Neural cell (in vitro differentiated cells): ENCODE measurements around the gene VSIR. TPM values are rescaled to one million over a fixed set of nuclear protein-coding genes. Genes with fewer than 3 reads are reported as not detected.

Experiments used
- H2AFZ ChIP-seq: fragments of 200-600, 300-800 bp; sonication (generic), shearing (Covaris generic); 2 replicates; pipeline ENCODE4 v1.6.0; 2014; ENCODE audit warnings: low read depth, mild to moderate bottlenecking, antibody characterized with exemption, low read length, moderate library complexity
- H3F3A ChIP-seq: fragments of 200-600 bp; shearing (Covaris generic); 2 replicates; pipeline ENCODE4 v1.6.1; 2016; ENCODE audit warnings: mild to moderate bottlenecking, moderate library complexity, mixed read lengths, antibody characterized with exemption, low read length; ENCODE audit not compliant: insufficient read depth, poor library complexity, severe bottlenecking
- H3K27ac ChIP-seq: fragments of 200-600, 300-800 bp; sonication (generic), shearing (Covaris generic); 2 replicates; pipeline ENCODE4 v1.5.1; 2014; ENCODE audit warnings: mild to moderate bottlenecking, low read length, moderate library complexity
- H3K27me3 ChIP-seq: fragments of 300-800, 200-600 bp; sonication (generic), shearing (Covaris generic); 2 replicates; pipeline ENCODE4 v1.6.0; 2014; ENCODE audit warnings: mild to moderate bottlenecking, low read depth, low read length, moderate library complexity; ENCODE audit not compliant: insufficient read depth
- H3K36me3 ChIP-seq: fragments of 300-800, 200-600 bp; sonication (generic), shearing (Covaris generic); 2 replicates; pipeline ENCODE4 v1.5.1; 2014; ENCODE audit warnings: mild to moderate bottlenecking, antibody characterized with exemption, low read length, moderate library complexity; ENCODE audit not compliant: insufficient read depth
- H3K4me2 ChIP-seq: fragments of 300-800, 200-600 bp; sonication (generic), shearing (Covaris generic); 2 replicates; pipeline ENCODE4 v1.6.0; 2014; ENCODE audit warnings: mild to moderate bottlenecking, low read length
- H3K4me3 ChIP-seq: fragments of 300-800, 200-600 bp; sonication (generic), shearing (Covaris generic); 2 replicates; pipeline ENCODE4 v1.5.1; 2014; ENCODE audit warnings: mild to moderate bottlenecking, low read length, moderate library complexity
- H3K79me2 ChIP-seq: fragments of 200-600 bp; shearing (Covaris generic); replicated peaks from 2 replicates; pipeline ENCODE4 v1.6.0; 2014; ENCODE audit warnings: mild to moderate bottlenecking, low read length, moderate library complexity; ENCODE audit not compliant: insufficient read depth
- H3K9ac ChIP-seq: fragments of 300-800, 200-600 bp; sonication (generic), shearing (Covaris generic); 2 replicates; pipeline ENCODE4 v1.6.1; 2016; ENCODE audit warnings: mild to moderate bottlenecking, low read length, mixed read lengths
- H3K9me2 ChIP-seq: fragments of 200-600 bp; shearing (Covaris generic); 2 replicates; pipeline ENCODE4 v1.6.1; 2016; ENCODE audit warnings: mild to moderate bottlenecking, low read length, mixed read lengths; ENCODE audit not compliant: insufficient read depth
- H3K9me3 ChIP-seq: fragments of 200-600, 300-800 bp; sonication (generic), shearing (Covaris generic); 2 replicates; pipeline ENCODE4 v1.6.1; 2016; ENCODE audit warnings: mild to moderate bottlenecking, mixed run types, low read length, moderate library complexity, mixed read lengths
- H4K20me1 ChIP-seq: fragments of 200-600 bp; shearing (Covaris generic); 2 replicates; pipeline ENCODE4 v1.6.1; 2016; ENCODE audit warnings: mild to moderate bottlenecking, mixed run types; ENCODE audit not compliant: insufficient read depth
- EP300 ChIP-seq: fragments of 450-650 bp; conservative IDR thresholded peaks from 2 replicates; pipeline ENCODE4 v1.6.1; 2014; ENCODE audit warnings: antibody characterized with exemption, mild to moderate bottlenecking, moderate library complexity; ENCODE audit not compliant: poor library complexity, severe bottlenecking
- EZH2 ChIP-seq: fragments of 200-600, 300-800 bp; shearing (Covaris generic), sonication (generic); IDR thresholded peaks from 2 replicates; pipeline ENCODE4 v1.6.1; 2014; ENCODE audit warnings: antibody characterized with exemption, low read length, borderline replicate concordance, mild to moderate bottlenecking; ENCODE audit not compliant: insufficient read depth, poor library complexity, severe bottlenecking
- MXI1 ChIP-seq: fragments of 450-650 bp; conservative IDR thresholded peaks from 2 replicates; pipeline ENCODE4 v1.6.1; 2014; ENCODE audit warnings: antibody characterized with exemption, mild to moderate bottlenecking; ENCODE audit not compliant: poor library complexity, severe bottlenecking
- POLR2AphosphoS5 ChIP-seq: IDR thresholded peaks from 2 replicates; pipeline ENCODE4 v1.6.1; 2012
- RAD21 ChIP-seq: fragments of 450-650 bp; conservative IDR thresholded peaks from 2 replicates; pipeline ENCODE4 v1.6.1; 2014; ENCODE audit warnings: antibody characterized with exemption, mild to moderate bottlenecking, moderate library complexity
- REST ChIP-seq: IDR thresholded peaks from 2 replicates; pipeline ENCODE4 v1.6.1; 2012; ENCODE audit warnings: borderline replicate concordance
- SMC3 ChIP-seq: fragments of 450-650 bp; conservative IDR thresholded peaks from 2 replicates; pipeline ENCODE4 v1.6.1; 2014; ENCODE audit warnings: antibody characterized with exemption, mild to moderate bottlenecking, moderate library complexity; ENCODE audit not compliant: poor library complexity
- TAF1 ChIP-seq: IDR thresholded peaks from 2 replicates; pipeline ENCODE4 v1.6.1; 2012; ENCODE audit warnings: low read depth
- polyA plus RNA-seq: library from polyadenylated mRNA; depleted of rRNA; stranded (reverse); fragments of >200 nt; gene quantifications from 2 replicates; pipeline ENCODE4 v1.2.3, GENCODE V29; 2014
- TF ChIP-seq, protein P1 (sequence below): fragments of 450-650 bp; IDR thresholded peaks from 2 replicates; pipeline ENCODE4 v1.5.1; 2014; ENCODE audit warnings: antibody characterized with exemption, mild to moderate bottlenecking, moderate library complexity; ENCODE audit not compliant: poor library complexity, severe bottlenecking

The VSIR gene
- polyA plus RNA-seq, 1 donor from 2014 or later: not detected

GRCh38 chr10:71719464-71720201 lies 53.7 kb downstream of the VSIR start, which contains the start of gene C10orf105:
C10orf105 (minus strand) TSS chr10:71719778; CDS start chr10:71716337, 3,441 bp downstream.
- no peak within 1 kb of the TSS for H3K4me2 ChIP-seq
- H4K20me1 ChIP-seq: no peaks in the 10 kb centered on the region
- no peaks in the 10 kb centered on the region for H3F3A ChIP-seq
- no peak within 1 kb of the TSS for H3K4me3 ChIP-seq
- TF ChIP-seq POLR2AphosphoS5 (no peak), EZH2 (no peak), EP300 (no peak), MXI1 (no peak), REST (no peak), SMC3 (no peak), RAD21 (no peak), TAF1 (no peak)
- TF ChIP-seq, protein P1, sequence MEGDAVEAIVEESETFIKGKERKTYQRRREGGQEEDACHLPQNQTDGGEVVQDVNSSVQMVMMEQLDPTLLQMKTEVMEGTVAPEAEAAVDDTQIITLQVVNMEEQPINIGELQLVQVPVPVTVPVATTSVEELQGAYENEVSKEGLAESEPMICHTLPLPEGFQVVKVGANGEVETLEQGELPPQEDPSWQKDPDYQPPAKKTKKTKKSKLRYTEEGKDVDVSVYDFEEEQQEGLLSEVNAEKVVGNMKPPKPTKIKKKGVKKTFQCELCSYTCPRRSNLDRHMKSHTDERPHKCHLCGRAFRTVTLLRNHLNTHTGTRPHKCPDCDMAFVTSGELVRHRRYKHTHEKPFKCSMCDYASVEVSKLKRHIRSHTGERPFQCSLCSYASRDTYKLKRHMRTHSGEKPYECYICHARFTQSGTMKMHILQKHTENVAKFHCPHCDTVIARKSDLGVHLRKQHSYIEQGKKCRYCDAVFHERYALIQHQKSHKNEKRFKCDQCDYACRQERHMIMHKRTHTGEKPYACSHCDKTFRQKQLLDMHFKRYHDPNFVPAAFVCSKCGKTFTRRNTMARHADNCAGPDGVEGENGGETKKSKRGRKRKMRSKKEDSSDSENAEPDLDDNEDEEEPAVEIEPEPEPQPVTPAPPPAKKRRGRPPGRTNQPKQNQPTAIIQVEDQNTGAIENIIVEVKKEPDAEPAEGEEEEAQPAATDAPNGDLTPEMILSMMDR: no peak
- H3K36me3 ChIP-seq: no peaks in the 10 kb centered on the region
- no peak within 1 kb of the TSS for H2AFZ ChIP-seq
- no peak within 1 kb of the TSS for H3K9ac ChIP-seq
- H3K27me3 ChIP-seq: no peaks in the 10 kb centered on the region
- H3K27ac ChIP-seq: no peak within 1 kb of the TSS
- H3K9me2 ChIP-seq: no peaks in the 10 kb centered on the region
- no peaks in the 10 kb centered on the region for H3K9me3 ChIP-seq
- no peaks in the 10 kb centered on the region for H3K79me2 ChIP-seq

- Histone ChIP-seq H3K9ac (no peak overlapping the region), H3K27me3 (no peaks in the 10 kb centered on the region), H2AFZ (no peak overlapping the region), H3K9me3 (no peaks in the 10 kb centered on the region), H3K36me3 (no peaks in the 10 kb centered on the region), H4K20me1 (no peaks in the 10 kb centered on the region), H3K4me2 (no peak overlapping the region), H3K27ac (no peak overlapping the region), H3K9me2 (no peaks in the 10 kb centered on the region), H3F3A (no peaks in the 10 kb centered on the region), H3K79me2 (no peaks in the 10 kb centered on the region), H3K4me3 (no peak overlapping the region)
- no peak for TF ChIP-seq RAD21
- TF ChIP-seq, protein P1: no peak
- no peak for TF ChIP-seq POLR2AphosphoS5
- TF ChIP-seq MXI1: no peak
- no peak for TF ChIP-seq REST
- TF ChIP-seq SMC3: no peak
- TF ChIP-seq EP300: no peak
- TF ChIP-seq EZH2: no peak
- no peak for TF ChIP-seq TAF1
Observed at GRCh38 chr10:71719042-71719441, 54.3 kb downstream of the VSIR start.
